Brain microvascular endothelial cell (primary cell): ENCODE results near the gene KRT78.

Experiments used
- DNase-seq: peaks from one replicate; pipeline ENCODE4 v3.0.0-alpha.2; 2020
- H3K27ac ChIP-seq: fragments of 250-450 bp; sonication (Bioruptor Pico); 2 replicates; pipeline ENCODE4 v1.5.1; 2020; ENCODE audit warnings: mild to moderate bottlenecking, moderate library complexity
- H3K27me3 ChIP-seq: fragments of 250-450 bp; sonication (Bioruptor Pico); replicated peaks from 2 replicates; pipeline ENCODE4 v1.5.1; 2020; ENCODE audit warnings: mild to moderate bottlenecking
- H3K36me3 ChIP-seq: fragments of 250-450 bp; sonication (Bioruptor Pico); replicated peaks from 2 replicates; pipeline ENCODE4 v1.5.1; 2020; ENCODE audit warnings: mild to moderate bottlenecking
- H3K4me3 ChIP-seq: 2 replicates; pipeline ENCODE4 v1.5.1; 2011; ENCODE audit warnings: low read depth, mild to moderate bottlenecking, control low read depth, low read length, moderate library complexity
- in situ Hi-C: cut with HindIII; loops from 2 replicates; pipeline ENCODE4 v1.10.0; 2017; ENCODE audit warnings: low sequenced_read_pairs, low pct_ligation_motif_present
- TF ChIP-seq, protein P1 (sequence below): IDR thresholded peaks from 2 replicates; pipeline ENCODE4 v1.5.1; 2011; ENCODE audit warnings: low read depth, mild to moderate bottlenecking, moderate library complexity, low read length, control low read depth, inconsistent platforms; ENCODE audit errors: missing control alignments

The KRT78 gene

DNA sequence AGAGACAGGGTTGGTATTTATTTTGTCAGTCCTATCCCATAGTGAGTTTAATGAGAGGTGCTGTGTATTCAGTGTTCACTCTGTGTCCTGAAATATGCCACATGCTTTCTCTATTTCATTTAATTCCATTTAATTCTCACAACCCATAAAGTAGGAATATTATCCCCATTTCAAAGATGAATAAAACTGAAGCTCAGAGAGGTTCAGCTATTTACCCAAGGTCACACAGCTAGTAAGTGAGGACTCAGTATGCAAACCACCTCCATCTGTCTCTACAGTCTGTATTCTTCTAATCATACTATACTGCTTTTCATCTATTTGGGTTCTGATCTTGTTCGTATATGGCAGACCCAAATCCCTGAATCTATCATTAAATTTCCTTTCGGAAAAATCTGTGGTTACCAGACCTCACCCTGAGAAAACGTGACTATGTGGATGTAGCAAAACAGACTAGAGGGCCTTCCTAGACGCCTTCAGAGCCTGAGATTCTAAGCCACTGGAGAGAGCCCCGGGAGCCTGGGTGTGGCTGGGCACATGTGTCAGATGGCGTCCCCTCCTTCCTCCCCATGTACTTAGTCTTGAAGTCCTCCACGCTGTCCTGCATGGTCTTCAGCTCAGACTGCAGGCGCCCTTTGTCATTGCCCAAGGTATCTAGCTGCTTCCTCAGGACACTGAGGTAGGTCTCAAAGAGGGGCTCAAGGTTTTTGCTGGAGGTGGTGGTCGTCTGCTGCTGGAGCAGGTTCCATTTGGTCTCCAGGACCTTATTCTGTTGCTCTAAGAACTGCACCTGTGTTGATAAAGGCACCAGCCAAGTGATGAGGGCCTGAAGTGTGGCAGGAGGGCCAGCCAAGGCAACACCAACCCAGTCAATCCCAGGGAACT, 37.4 kb downstream of the KRT78 start:
- DNase-seq, result no peak
- H3K4me3 ChIP-seq, result no peak overlapping the region
- in situ Hi-C loops, result no loop called here

DNA sequence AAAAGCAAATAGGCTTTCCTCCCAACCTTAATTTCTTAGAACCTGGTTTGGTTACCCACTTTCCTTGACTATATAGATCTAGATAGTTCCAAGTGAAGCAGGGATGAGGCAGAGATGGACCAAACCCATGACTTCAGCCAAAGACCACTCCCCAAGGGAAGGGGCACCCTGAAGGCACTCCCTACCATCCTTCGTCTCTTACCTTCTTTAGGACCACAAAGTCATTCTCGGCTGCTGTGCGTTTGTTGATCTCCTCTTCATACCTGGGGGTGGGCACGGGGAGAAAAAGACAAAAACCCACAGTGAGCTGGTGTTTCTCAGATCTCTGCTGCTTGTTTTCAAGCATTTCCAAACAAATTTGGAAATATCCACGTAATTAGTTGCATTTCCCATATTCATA, 38.2 kb downstream of the KRT78 start:
- TF ChIP-seq, protein P1, sequence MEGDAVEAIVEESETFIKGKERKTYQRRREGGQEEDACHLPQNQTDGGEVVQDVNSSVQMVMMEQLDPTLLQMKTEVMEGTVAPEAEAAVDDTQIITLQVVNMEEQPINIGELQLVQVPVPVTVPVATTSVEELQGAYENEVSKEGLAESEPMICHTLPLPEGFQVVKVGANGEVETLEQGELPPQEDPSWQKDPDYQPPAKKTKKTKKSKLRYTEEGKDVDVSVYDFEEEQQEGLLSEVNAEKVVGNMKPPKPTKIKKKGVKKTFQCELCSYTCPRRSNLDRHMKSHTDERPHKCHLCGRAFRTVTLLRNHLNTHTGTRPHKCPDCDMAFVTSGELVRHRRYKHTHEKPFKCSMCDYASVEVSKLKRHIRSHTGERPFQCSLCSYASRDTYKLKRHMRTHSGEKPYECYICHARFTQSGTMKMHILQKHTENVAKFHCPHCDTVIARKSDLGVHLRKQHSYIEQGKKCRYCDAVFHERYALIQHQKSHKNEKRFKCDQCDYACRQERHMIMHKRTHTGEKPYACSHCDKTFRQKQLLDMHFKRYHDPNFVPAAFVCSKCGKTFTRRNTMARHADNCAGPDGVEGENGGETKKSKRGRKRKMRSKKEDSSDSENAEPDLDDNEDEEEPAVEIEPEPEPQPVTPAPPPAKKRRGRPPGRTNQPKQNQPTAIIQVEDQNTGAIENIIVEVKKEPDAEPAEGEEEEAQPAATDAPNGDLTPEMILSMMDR, result no peak
- no peaks in the 10 kb centered on the region for H3K27me3 ChIP-seq
- no peaks in the 10 kb centered on the region for H3K36me3 ChIP-seq
- DNase-seq, result no peak
- no peak overlapping the region for H3K27ac ChIP-seq
- in situ Hi-C loops, result no loop called here
- no peak overlapping the region for H3K4me3 ChIP-seq

More for the DNA sequence above, 37.4 kb downstream of the KRT78 start:
- H3K27me3 ChIP-seq, result no peaks in the 10 kb centered on the region
- H3K36me3 ChIP-seq, result no peaks in the 10 kb centered on the region
- TF ChIP-seq, protein P1, result no peak
- H3K27ac ChIP-seq, result no peak overlapping the region

DNA sequence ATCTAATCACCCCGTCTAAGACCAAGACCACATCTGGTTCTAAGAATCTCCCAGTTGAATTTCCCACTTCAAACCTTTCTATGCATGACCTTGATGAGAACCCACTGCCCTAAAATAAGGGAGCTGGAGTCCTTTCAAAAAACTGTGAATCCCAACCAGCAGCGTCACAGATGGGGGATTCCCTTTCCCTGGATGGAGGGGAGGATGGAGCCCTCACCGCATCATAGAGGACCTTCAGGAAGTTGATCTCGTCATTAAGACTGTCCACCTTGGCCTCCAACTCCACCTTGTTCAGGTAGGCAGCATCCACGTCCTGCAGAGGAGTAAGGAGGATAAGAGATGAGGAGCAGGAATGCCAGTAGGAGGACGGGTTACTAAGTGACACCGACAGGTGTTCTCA, 39.6 kb downstream of the KRT78 start:
- in situ Hi-C loops, result no loop called here
- no peak for DNase-seq
- Histone ChIP-seq H3K27ac (no peak overlapping the region), H3K27me3 (no peaks in the 10 kb centered on the region), H3K36me3 (no peaks in the 10 kb centered on the region), H3K4me3 (no peak overlapping the region)
- TF ChIP-seq, protein P1, result no peak

DNA sequence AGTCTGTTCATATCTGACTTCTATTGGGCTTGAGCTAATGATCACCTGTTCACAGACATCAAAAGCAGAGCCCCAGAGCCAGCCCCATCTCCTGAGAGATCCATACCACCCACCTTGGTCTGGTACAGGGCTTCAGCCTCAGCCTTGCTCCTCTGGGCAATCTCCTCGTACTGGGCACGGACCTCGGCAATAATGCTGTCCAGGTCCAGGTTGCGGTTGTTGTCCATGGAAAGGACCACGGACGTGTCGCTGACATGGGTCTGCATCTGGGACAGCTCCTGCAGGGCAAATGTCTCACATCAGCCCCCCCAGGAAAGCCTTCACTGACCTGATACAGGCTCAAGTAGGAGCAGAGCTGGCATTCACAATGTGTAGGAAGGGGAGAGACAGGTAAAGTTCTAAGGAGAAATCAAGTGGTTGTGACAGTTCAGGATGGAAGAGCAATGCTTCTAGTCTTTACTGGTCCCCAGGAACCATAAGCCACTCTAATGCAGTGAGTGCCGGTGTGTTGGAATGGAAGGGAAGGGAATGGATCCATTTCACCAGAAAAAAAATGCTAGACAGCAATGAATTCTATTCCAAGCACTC, 40.1 kb downstream of the KRT78 start:
- Histone ChIP-seq H3K27me3 (no peaks in the 10 kb centered on the region), H3K36me3 (no peaks in the 10 kb centered on the region), H3K27ac (no peak overlapping the region), H3K4me3 (no peak overlapping the region)
- TF ChIP-seq, protein P1, result no peak
- in situ Hi-C loops, result no loop called here
- no peak for DNase-seq

DNA sequence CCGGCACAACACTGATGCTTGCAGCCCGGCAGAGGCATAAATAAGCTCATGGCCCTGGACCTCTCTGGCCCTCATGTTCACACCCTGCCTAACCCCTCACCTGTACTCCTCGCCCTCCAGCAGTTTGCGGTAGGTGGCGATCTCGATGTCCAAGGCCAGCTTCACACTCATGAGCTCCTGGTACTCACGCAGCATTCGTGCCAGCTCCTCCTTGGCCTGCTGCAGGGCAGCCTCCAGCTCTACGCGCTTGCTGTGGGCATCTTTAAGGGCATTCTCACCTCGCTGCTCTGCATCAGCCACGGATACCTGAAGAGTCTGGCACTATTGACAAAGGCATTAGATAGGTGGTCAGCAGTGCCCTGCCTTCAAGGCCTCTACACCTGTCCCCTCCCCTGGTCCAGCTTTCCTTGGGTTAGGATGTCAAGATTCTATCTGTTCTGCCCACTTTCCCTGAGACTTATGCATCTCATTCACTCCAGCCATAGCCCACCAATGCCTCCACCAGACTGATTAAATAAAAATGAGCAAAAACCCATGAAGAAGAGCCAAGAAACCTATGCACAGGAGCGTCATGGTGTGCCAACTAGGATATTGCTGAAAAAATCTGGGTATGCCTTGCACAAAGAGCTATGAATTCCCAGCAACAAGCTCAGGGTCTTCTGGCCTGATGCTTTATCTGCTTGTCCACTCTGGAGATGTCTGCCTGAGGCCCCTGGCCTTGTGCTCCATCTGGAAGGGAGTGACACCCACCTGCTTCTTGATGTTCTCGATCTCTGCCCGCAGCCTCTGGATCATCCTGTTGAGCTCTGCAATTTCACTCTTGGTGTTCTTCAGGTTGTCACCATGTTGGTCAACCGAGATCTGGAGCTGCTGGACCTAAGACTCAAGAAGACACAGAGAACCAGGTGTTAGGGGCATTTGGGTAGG, 41.0 kb downstream of the KRT78 start:
- in situ Hi-C loops, result no loop called here

More for the DNA sequence above, 41.0 kb downstream of the KRT78 start:
- Histone ChIP-seq H3K27ac (no peak overlapping the region), H3K27me3 (no peaks in the 10 kb centered on the region), H3K4me3 (no peak overlapping the region), H3K36me3 (no peaks in the 10 kb centered on the region)
- TF ChIP-seq, protein P1, result no peak
- DNase-seq, result no peak
